WTC11 (cell line): ENCODE measurements around the gene IFIH1. TPM values are rescaled to one million over a fixed set of nuclear protein-coding genes. Genes with fewer than 3 reads are reported as not detected.
A peak's percentile ranks its signal among the peaks of the same experiment; 100 is the strongest.

Experiments
- ATAC-seq: fragments of 200-7000 bp; cut with Tn5 transposase; 2 replicates; pipeline ENCODE4 v1.10.0; 2021; ENCODE audit warnings: mild to moderate bottlenecking, moderate library complexity
- CTCF ChIA-PET: fragments of 300-600 bp; sonication (Branson Sonifier 250); formaldehyde crosslinking; loops from one replicate; lab custom pipeline; 2021; ENCODE audit warnings: antibody characterized with exemption; lab: Charles Lee
- POLR2A ChIA-PET: fragments of 350-600 bp; sonication (Branson Sonifier 250); formaldehyde crosslinking; loops from one replicate; lab custom pipeline; 2021; ENCODE audit warnings: antibody characterized with exemption; lab: Charles Lee
- DNase-seq: peaks from one replicate; pipeline ENCODE4 v3.0.0; 2021; ENCODE audit warnings: low spot score
- H3K27ac Mint-ChIP-seq: 2 replicates; pipeline ENCODE4 v1.8.0; 2021; ENCODE audit warnings: mixed read lengths
- H3K27me3 Mint-ChIP-seq: 2 replicates; pipeline ENCODE4 v1.8.0; 2021; ENCODE audit warnings: low read depth, mild to moderate bottlenecking, moderate library complexity, mixed read lengths
- H3K36me3 Mint-ChIP-seq: 2 replicates; pipeline ENCODE4 v1.8.0; 2021; ENCODE audit warnings: mixed read lengths
- H3K4me1 Mint-ChIP-seq: 2 replicates; pipeline ENCODE4 v1.8.0; 2022; ENCODE audit warnings: mixed read lengths
- H3K4me3 Mint-ChIP-seq: 2 replicates; pipeline ENCODE4 v1.8.0; 2021; ENCODE audit warnings: mild to moderate bottlenecking, moderate library complexity, mixed read lengths
- H3K9me3 Mint-ChIP-seq: 2 replicates; pipeline ENCODE4 v1.8.0; 2021; ENCODE audit warnings: mixed read lengths
- ARID4B ChIP-seq: sonication (generic); formaldehyde crosslinking; IDR thresholded peaks from 2 replicates; pipeline ENCODE4 v1.8.0; 2023; ENCODE audit warnings: missing genetic modification reagents, mild to moderate bottlenecking, borderline replicate concordance
- ATF1 ChIP-seq: sonication (generic); formaldehyde crosslinking; IDR thresholded peaks from 2 replicates; pipeline ENCODE4 v1.8.1; 2023; ENCODE audit warnings: mild to moderate bottlenecking, moderate library complexity, missing genetic modification reagents
- IRF2 ChIP-seq: sonication (generic); formaldehyde crosslinking; IDR thresholded peaks from 2 replicates; pipeline ENCODE4 v1.8.0; 2022; ENCODE audit warnings: low read depth, missing genetic modification reagents, borderline replicate concordance
- JAZF1 ChIP-seq: fragments of 250-450 bp; sonication (Bioruptor Pico); IDR thresholded peaks from 2 replicates; pipeline ENCODE4 v1.9.0; 2021; ENCODE audit warnings: moderate library complexity, mild to moderate bottlenecking, inconsistent platforms
- NFATC4 ChIP-seq: fragments of 250-450 bp; sonication (Bioruptor Pico); IDR thresholded peaks from 2 replicates; pipeline ENCODE4 v1.9.0; 2021; ENCODE audit warnings: mild to moderate bottlenecking
- NFE2L1 ChIP-seq: sonication (generic); formaldehyde crosslinking; IDR thresholded peaks from 2 replicates; pipeline ENCODE4 v1.8.1; 2023; ENCODE audit warnings: missing genetic modification reagents
- NR3C1 ChIP-seq: sonication (generic); formaldehyde crosslinking; conservative IDR thresholded peaks from 2 replicates; pipeline ENCODE4 v1.8.1; 2023; ENCODE audit warnings: low read depth, mild to moderate bottlenecking, missing genetic modification reagents
- PRRX2 ChIP-seq: fragments of 250-450 bp; sonication (Bioruptor Pico); IDR thresholded peaks from 2 replicates; pipeline ENCODE4 v1.8.0; 2021; ENCODE audit warnings: mild to moderate bottlenecking
- SMAD3 ChIP-seq: sonication (generic); formaldehyde crosslinking; IDR thresholded peaks from 2 replicates; pipeline ENCODE4 v1.8.0; 2022; ENCODE audit warnings: missing genetic modification reagents, mild to moderate bottlenecking, borderline replicate concordance
- SMAD4 ChIP-seq: sonication (generic); formaldehyde crosslinking; IDR thresholded peaks from 2 replicates; pipeline ENCODE4 v1.8.0; 2022; ENCODE audit warnings: mild to moderate bottlenecking, missing genetic modification reagents
- SOX15 ChIP-seq: fragments of 250-450 bp; sonication (Bioruptor Pico); IDR thresholded peaks from 2 replicates; pipeline ENCODE4 v1.9.0; 2021; ENCODE audit warnings: mild to moderate bottlenecking
- ZBTB21 ChIP-seq: sonication (generic); formaldehyde crosslinking; IDR thresholded peaks from 2 replicates; pipeline ENCODE4 v1.8.1; 2023; ENCODE audit warnings: mild to moderate bottlenecking, missing genetic modification reagents, borderline replicate concordance
- ZBTB43 ChIP-seq: sonication (generic); formaldehyde crosslinking; IDR thresholded peaks from 2 replicates; pipeline ENCODE4 v1.8.1; 2023; ENCODE audit warnings: mild to moderate bottlenecking, missing genetic modification reagents
- ZMAT4 ChIP-seq: fragments of 250-450 bp; sonication (Bioruptor Pico); IDR thresholded peaks from 2 replicates; pipeline ENCODE4 v1.9.0; 2021; ENCODE audit warnings: mild to moderate bottlenecking
- ZNF121 ChIP-seq: sonication (generic); formaldehyde crosslinking; IDR thresholded peaks from 2 replicates; pipeline ENCODE4 v1.8.0; 2023; ENCODE audit warnings: missing genetic modification reagents
- ZNF423 ChIP-seq: fragments of 250-450 bp; sonication (Bioruptor Pico); IDR thresholded peaks from 2 replicates; pipeline ENCODE4 v2.1.2; 2022; ENCODE audit warnings: mild to moderate bottlenecking, moderate library complexity
- ZNF425 ChIP-seq: fragments of 250-450 bp; sonication (Bioruptor Pico); conservative IDR thresholded peaks from 2 replicates; pipeline ENCODE4 v1.9.0; 2021; ENCODE audit warnings: mild to moderate bottlenecking
- ZNF671 ChIP-seq: fragments of 250-450 bp; sonication (Bioruptor Pico); IDR thresholded peaks from 2 replicates; pipeline ENCODE4 v1.8.0; 2021; ENCODE audit warnings: mild to moderate bottlenecking
- total RNA-seq: library from RNA; stranded (reverse); gene quantifications from 3 replicates; pipeline ENCODE4 v1.2.3, GENCODE V29; 2021

The IFIH1 gene
- total RNA-seq, 1 experiment from 2014 or later, result 1.3 TPM

GRCh38 chr2:162317058-162317742, 1.3 kb downstream of the IFIH1 start:
- no peak overlapping the region for H3K27ac Mint-ChIP-seq
- peaks cover 23% of the 10 kb centered on the region for H3K4me1 Mint-ChIP-seq
- peaks cover 21% of the 10 kb centered on the region for H3K27me3 Mint-ChIP-seq
- H3K36me3 Mint-ChIP-seq, result no peaks in the 10 kb centered on the region
- no peak for TF ChIP-seq NFATC4
- TF ChIP-seq SOX15 (CRISPR knock-in tag), result no peak
- no peak for TF ChIP-seq SMAD4 (CRISPR knock-in tag)
- no peak for TF ChIP-seq ZNF425
- no peak for TF ChIP-seq ZNF121 (CRISPR knock-in tag)
- ChIA-PET CTCF (interaction anchor here (1.0 to 2.6 kb wide), 5 partner anchors 11 to 377 kb away, joined by 3 to 20 read pairs (median 4); no protein-coding TSS in a partner anchor), POLR2A (no interaction called here)
- DNase-seq, result no peak
- H3K9me3 Mint-ChIP-seq, result peaks cover 6% of the 10 kb centered on the region; the same call in 1 of the 2 replicates
- ATAC-seq, result no peak
- H3K4me3 Mint-ChIP-seq, result peak overlapping the region; percentile 82

GRCh38 chr2:162316590-162316989, 1.9 kb downstream of the IFIH1 start:
- H3K27ac Mint-ChIP-seq, result no peak overlapping the region

More at GRCh38 chr2:162316590-162316989, 1.9 kb downstream of the IFIH1 start:
- TF ChIP-seq PRRX2 (CRISPR knock-in tag) (no peak), ZBTB21 (CRISPR knock-in tag) (no peak), ZMAT4 (CRISPR knock-in tag) (no peak), NR3C1 (CRISPR knock-in tag) (no peak), ZBTB43 (CRISPR knock-in tag) (no peak), SMAD3 (CRISPR knock-in tag) (no peak), ZNF423 (CRISPR knock-in tag) (no peak), IRF2 (CRISPR knock-in tag) (no peak), NFE2L1 (CRISPR knock-in tag) (no peak), ATF1 (CRISPR knock-in tag) (no peak), ARID4B (no peak), JAZF1 (CRISPR knock-in tag) (no peak), ZNF671 (CRISPR knock-in tag) (no peak)
- ChIA-PET CTCF (no interaction called here), POLR2A (no interaction called here)
- DNase-seq (no peak), ATAC-seq (no peak)
- Mint-ChIP-seq H3K4me3 (no peak overlapping the region), H3K27me3 (peaks cover 21% of the 10 kb centered on the region), H3K4me1 (peaks cover 23% of the 10 kb centered on the region), H3K36me3 (no peaks in the 10 kb centered on the region), H3K9me3 (peaks cover 6% of the 10 kb centered on the region; the same call in 1 of the 2 replicates)
